H1 (cell line): ENCODE measurements around the gene PDE3A. TPM values are rescaled to one million over a fixed set of nuclear protein-coding genes. Genes with fewer than 3 reads are reported as not detected.

ENCODE experiments used
- CTCF ChIA-PET: fragments of 300-600 bp; sonication (Branson Sonifier 250); formaldehyde crosslinking; loops from one replicate; lab custom pipeline; 2021; ENCODE audit not compliant: partially characterized antibody; lab: Charles Lee
- POLR2A ChIA-PET: fragments of 300-600 bp; sonication (Branson Sonifier 250); formaldehyde crosslinking; loops from one replicate; lab custom pipeline; 2021; ENCODE audit warnings: inconsistent platforms; ENCODE audit not compliant: partially characterized antibody; lab: Charles Lee
- DNase-seq, 2 experiments: peaks; one replicate each; pipeline versions ENCODE4 v3.0.0 to v3.0.0-alpha.2; 2010 to 2022; ENCODE audit warnings: low spot score in 2 of 2, low read depth in 1 of 2, mixed read lengths in 1 of 2
- FAIRE-seq: peaks from 2 replicates; lab custom pipeline; 2011; peaks lifted over from hg19 to GRCh38; lab: Jason Lieb, UNC
- H2AFZ ChIP-seq: 2 replicates; pipeline ENCODE4 v1.8.1; 2012; ENCODE audit warnings: low read length, inconsistent platforms
- H2AK5ac ChIP-seq: 2 replicates; pipeline ENCODE4 v1.6.1; 2013; ENCODE audit warnings: low read depth, low read length
- H2BK120ac ChIP-seq: replicated peaks from 2 replicates; pipeline ENCODE3; 2013; ENCODE audit warnings: low read depth, low read length, inconsistent platforms
- H2BK12ac ChIP-seq: 2 replicates; pipeline ENCODE4 v1.6.1; 2013; ENCODE audit warnings: low read depth, low read length
- H2BK15ac ChIP-seq: 2 replicates; pipeline ENCODE4 v1.6.1; 2013; ENCODE audit warnings: low read length
- H2BK20ac ChIP-seq: 2 replicates; pipeline ENCODE4 v1.6.1; 2013; ENCODE audit warnings: low read length
- H2BK5ac ChIP-seq: 2 replicates; pipeline ENCODE4 v1.6.1; 2013; ENCODE audit warnings: low read depth, low read length
- H3K14ac ChIP-seq: 2 replicates; pipeline ENCODE4 v1.6.1; 2013; ENCODE audit warnings: inconsistent platforms; ENCODE audit not compliant: insufficient read length
- H3K18ac ChIP-seq: 2 replicates; pipeline ENCODE4 v1.6.1; 2013; ENCODE audit warnings: low read length; ENCODE audit errors: extremely low read depth
- H3K23ac ChIP-seq: 2 replicates; pipeline ENCODE4 v1.6.1; 2013; ENCODE audit warnings: inconsistent platforms; ENCODE audit not compliant: insufficient read length
- H3K23me2 ChIP-seq: 2 replicates; pipeline ENCODE4 v1.6.1; 2013; ENCODE audit warnings: low read depth, low read length
- H3K27ac ChIP-seq: 2 replicates; pipeline ENCODE4 v1.6.1; 2011; ENCODE audit warnings: low read depth, low read length, inconsistent platforms
- H3K27me3 ChIP-seq, 4 experiments: replicated peaks in 1 of 4; 1 replicate in 1 of 4; 2 replicates in 3 of 4; pipeline versions ENCODE4 v1.6.1 to v1.8.1; 2011 to 2013; ENCODE audit warnings: low read length in 3 of 4, mild to moderate bottlenecking in 3 of 4, inconsistent platforms in 2 of 4, mixed read lengths in 2 of 4, moderate library complexity in 1 of 4; ENCODE audit not compliant: control insufficient read depth in 3 of 4, insufficient read depth in 3 of 4; ENCODE audit errors: extremely low read depth in 1 of 4
- H3K36me3 ChIP-seq, 4 experiments: 2 replicates each; pipeline versions ENCODE4 v1.6.1 to v1.8.1; 2011 to 2013; ENCODE audit warnings: mild to moderate bottlenecking in 4 of 4, low read length in 3 of 4, moderate library complexity in 2 of 4, control low read depth in 1 of 4, inconsistent platforms in 1 of 4; ENCODE audit not compliant: insufficient read depth in 4 of 4, control insufficient read depth in 2 of 4
- H3K4ac ChIP-seq: replicated peaks from 2 replicates; pipeline ENCODE3; 2013; ENCODE audit warnings: low read length, low read depth, mixed read lengths, inconsistent platforms; ENCODE audit not compliant: insufficient read length
- H3K4me1 ChIP-seq, 4 experiments: replicated peaks in 1 of 4; 1 replicate in 1 of 4; 2 replicates in 3 of 4; pipeline versions ENCODE4 v1.6.1 to v1.8.1; 2011 to 2013; ENCODE audit warnings: low read length in 3 of 4, inconsistent platforms in 2 of 4, mixed read lengths in 1 of 4; ENCODE audit not compliant: insufficient read depth in 4 of 4, control insufficient read depth in 3 of 4
- H3K4me2 ChIP-seq, 2 experiments: 2 replicates each; pipeline versions ENCODE4 v1.6.1 to v1.8.1; 2011 to 2013; ENCODE audit warnings: low read depth in 2 of 2, low read length in 2 of 2, control low read depth in 1 of 2, inconsistent platforms in 1 of 2, mild to moderate bottlenecking in 1 of 2; ENCODE audit not compliant: insufficient read depth in 1 of 2
- H3K4me3 ChIP-seq, 4 experiments: fragments of 200-600, 300-600 bp in 1 of 4; sonication (generic), shearing (Covaris generic), sonication (Bioruptor Twin) in 1 of 4; 2 replicates each; pipeline versions ENCODE4 v1.5.1 to v1.8.1; 2011 to 2016; ENCODE audit warnings: low read length in 4 of 4, low read depth in 3 of 4, control low read depth in 2 of 4, inconsistent platforms in 2 of 4, mild to moderate bottlenecking in 2 of 4, mixed read lengths in 1 of 4, moderate library complexity in 1 of 4; ENCODE audit not compliant: insufficient read depth in 2 of 4; ENCODE audit errors: extremely low read depth in 1 of 4
- H3K56ac ChIP-seq: replicated peaks from 2 replicates; pipeline ENCODE3; 2013; ENCODE audit warnings: low read depth, mild to moderate bottlenecking, mixed read lengths, low read length, inconsistent platforms; ENCODE audit not compliant: insufficient read length
- H3K79me1 ChIP-seq: 2 replicates; pipeline ENCODE4 v1.6.1; 2013; ENCODE audit warnings: low read depth, low read length, control low read depth
- H3K79me2 ChIP-seq, 2 experiments: 2 replicates each; pipeline versions ENCODE4 v1.6.1 to v1.8.1; 2012 to 2013; ENCODE audit warnings: low read length in 2 of 2, mild to moderate bottlenecking in 2 of 2, inconsistent platforms in 1 of 2; ENCODE audit not compliant: insufficient read depth in 2 of 2, control insufficient read depth in 1 of 2
- H3K9ac ChIP-seq, 4 experiments: replicated peaks in 1 of 4; 1 replicate in 1 of 4; 2 replicates in 3 of 4; pipeline versions ENCODE4 v1.6.1 to v1.8.1; 2011 to 2013; ENCODE audit warnings: low read depth in 3 of 4, low read length in 3 of 4, control low read depth in 2 of 4, mild to moderate bottlenecking in 2 of 4, moderate library complexity in 2 of 4, inconsistent platforms in 1 of 4; ENCODE audit errors: extremely low read depth in 1 of 4
- H3K9me3 ChIP-seq, 2 experiments: 2 replicates each; pipeline versions ENCODE4 v1.6.1 to v1.8.1; 2012 to 2013; ENCODE audit warnings: mild to moderate bottlenecking in 2 of 2, moderate library complexity in 2 of 2, control low read depth in 1 of 2, inconsistent platforms in 1 of 2, low read depth in 1 of 2, low read length in 1 of 2, mixed read lengths in 1 of 2; ENCODE audit not compliant: insufficient read depth in 2 of 2
- H4K20me1 ChIP-seq, 2 experiments: replicated peaks in 1 of 2; 2 replicates each; pipeline versions ENCODE3 to v1.8.1; 2011 to 2013; ENCODE audit warnings: inconsistent platforms in 2 of 2, low read length in 2 of 2, mild to moderate bottlenecking in 1 of 2; ENCODE audit not compliant: insufficient read depth in 2 of 2, control insufficient read depth in 1 of 2
- H4K5ac ChIP-seq: 2 replicates; pipeline ENCODE4 v1.6.1; 2013; ENCODE audit warnings: low read length, low read depth, mixed read lengths, inconsistent platforms; ENCODE audit not compliant: insufficient read length
- H4K8ac ChIP-seq: 2 replicates; pipeline ENCODE4 v1.8.0; 2013; ENCODE audit warnings: mild to moderate bottlenecking, moderate library complexity, low read length, inconsistent platforms; ENCODE audit not compliant: insufficient read depth; ENCODE audit errors: extremely low read depth
- H4K91ac ChIP-seq: replicated peaks from 2 replicates; pipeline ENCODE3; 2013; ENCODE audit warnings: low read length, mixed read lengths, inconsistent platforms; ENCODE audit not compliant: insufficient read length
- BRCA1 ChIP-seq: IDR thresholded peaks from 2 replicates; pipeline ENCODE4 v1.6.1; 2012; ENCODE audit warnings: low read depth, low read length, improper control_type of control experiment
- CEBPB ChIP-seq: IDR thresholded peaks from 2 replicates; pipeline ENCODE4 v1.6.1; 2012; ENCODE audit warnings: low read depth, low read length
- CTBP2 ChIP-seq: IDR thresholded peaks from 2 replicates; pipeline ENCODE4 v1.7.0; 2011; ENCODE audit warnings: borderline replicate concordance, mild to moderate bottlenecking, moderate library complexity, mixed read lengths, low read length; ENCODE audit not compliant: insufficient read depth, insufficient read length
- GTF2F1 ChIP-seq: IDR thresholded peaks from 2 replicates; pipeline ENCODE4 v1.6.1; 2012; ENCODE audit warnings: low read depth, low read length, improper control_type of control experiment, borderline replicate concordance
- KDM4A ChIP-seq: IDR thresholded peaks from one replicate; pipeline ENCODE4 v1.7.1; 2012; ENCODE audit warnings: low read depth, mild to moderate bottlenecking, moderate library complexity, low read length, inconsistent platforms; ENCODE audit not compliant: severe bottlenecking
- POLR2A ChIP-seq, 2 experiments: IDR thresholded peaks; 1 replicate in 1 of 2; 2 replicates in 1 of 2; pipeline ENCODE4 v1.6.1; 2011; ENCODE audit warnings: low read depth in 2 of 2, low read length in 2 of 2, mild to moderate bottlenecking in 2 of 2; ENCODE audit errors: control extremely low read depth in 1 of 2
- POLR2AphosphoS5 ChIP-seq: IDR thresholded peaks from 2 replicates; pipeline ENCODE4 v1.6.1; 2011; ENCODE audit warnings: low read depth, low read length
- SAP30 ChIP-seq: fragments of 300-600 bp; sonication (generic); IDR thresholded peaks from 2 replicates; pipeline ENCODE4 v1.7.1; 2012; ENCODE audit warnings: low read length, moderate library complexity, mild to moderate bottlenecking, inconsistent platforms; ENCODE audit not compliant: insufficient read depth, insufficient replicate concordance
- SIRT6 ChIP-seq: IDR thresholded peaks from one replicate; pipeline ENCODE4 v1.7.1; 2012; ENCODE audit warnings: low read length, inconsistent platforms
- SIX5 ChIP-seq: IDR thresholded peaks from 2 replicates; pipeline ENCODE4 v1.6.1; 2011; ENCODE audit warnings: mild to moderate bottlenecking, low read depth, low read length
- SP1 ChIP-seq: IDR thresholded peaks from 2 replicates; pipeline ENCODE4 v1.6.1; 2011; ENCODE audit warnings: low read depth, low read length
- WGBS, 2 experiments: shearing (Covaris generic) in 1 of 2; methylation state at CpG; one replicate each; pipeline versions ENCODE4 v1.1.6 to v1.1.7; 2013 to 2015; ENCODE audit warnings: low lambda C conversion rate in 2 of 2, mixed read lengths in 2 of 2, inconsistent platforms in 1 of 2, low coverage in 1 of 2, missing lambda C conversion rate in 1 of 2; ENCODE audit not compliant: insufficient replicate concordance in 2 of 2, insufficient coverage in 1 of 2, insufficient read length in 1 of 2; ENCODE audit errors: extremely low coverage in 1 of 2, missing lambda C conversion rate in 1 of 2; 5-methylcytosine and 5-hydroxymethylcytosine counted together
- polyA plus RNA-seq, 7 experiments: library from polyadenylated mRNA; depleted of rRNA in 3 of 7; stranded (reverse) in 5 of 7; unstranded in 2 of 7; fragments of >200 nt in 5 of 7; fragments of 200-250 nt in 2 of 7; gene quantifications; 1 replicate in 5 of 7; 2 replicates in 1 of 7; 4 replicates in 1 of 7; pipeline versions ENCODE4 v1.2.1 to v1.2.3, GENCODE V29; 2011 to 2013; ENCODE audit warnings: missing spikeins in 2 of 7, mixed read lengths in 2 of 7
- total RNA-seq: library from RNA; stranded (reverse); fragmentation: NEBNext Ultra II Directional; extraction: Animal tissue kit (Norgen Biotek cat#: 25700); gene quantifications from 2 replicates; pipeline ENCODE4 v1.2.1, GENCODE V29; 2021
- TF ChIP-seq, protein P1 (sequence below): IDR thresholded peaks from 2 replicates; pipeline ENCODE4 v1.6.1; 2012; ENCODE audit warnings: low read length, inconsistent platforms
- TF ChIP-seq, protein P2 (sequence below): IDR thresholded peaks from 2 replicates; pipeline ENCODE4 v1.6.1; 2012; ENCODE audit warnings: inconsistent platforms

PDE3A gene
- total and polyA plus RNA-seq, 2 of the 8 experiments (the other 6 are each of a cell fraction or from before 2014, with no cell fraction given): 1.4 to 3.4 TPM

DNA sequence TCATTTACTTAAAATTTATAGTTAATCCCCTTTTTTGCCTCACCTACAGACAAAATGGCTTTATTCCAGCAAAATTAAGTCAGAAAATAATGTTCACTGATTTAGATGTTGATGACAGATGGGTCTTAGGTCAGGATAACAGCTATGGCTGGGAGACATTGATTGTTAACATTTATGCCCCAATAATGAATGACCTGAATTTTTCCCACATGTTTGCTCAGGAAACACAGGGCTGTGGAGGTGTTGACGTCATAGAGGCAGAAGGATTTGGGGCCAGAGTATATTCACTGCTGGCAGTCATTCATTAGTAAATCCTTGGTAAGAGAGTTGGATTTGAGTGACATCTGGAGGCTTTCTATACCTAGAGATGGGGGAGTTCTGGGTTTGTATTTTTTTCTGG is 121.3 kb downstream of the PDE3A start:
- Histone ChIP-seq H4K8ac (no peak overlapping the region), H3K4me2 (no peak overlapping the region), H3K14ac (no peak overlapping the region), H3K9me3 (no peaks in the 10 kb centered on the region), H3K18ac (no peak overlapping the region), H3K79me1 (no peaks in the 10 kb centered on the region), H3K79me2 (no peaks in the 10 kb centered on the region), H3K4ac (no peak overlapping the region), H2BK12ac (no peak overlapping the region), H3K23ac (no peak overlapping the region), H2BK15ac (no peak overlapping the region), H3K36me3 (no peaks in the 10 kb centered on the region), H2BK5ac (no peak overlapping the region), H3K4me1 (peaks cover 0 to 2% (median under 1%) of the 10 kb centered on the region in 4 experiments; a peak in 2 of 7 replicates), H4K5ac (no peak overlapping the region), H3K9ac (no peak overlapping the region), H2BK20ac (no peak overlapping the region), H4K20me1 (no peaks in the 10 kb centered on the region), H3K27me3 (no peaks in the 10 kb centered on the region), H2BK120ac (no peak overlapping the region), H2AK5ac (no peak overlapping the region), H3K56ac (no peak overlapping the region), H3K23me2 (no peaks in the 10 kb centered on the region), H4K91ac (no peak overlapping the region), H2AFZ (no peak overlapping the region), H3K4me3 (no peak overlapping the region), H3K27ac (no peak overlapping the region)
- CTCF ChIA-PET: no interaction called here
- POLR2A ChIA-PET: no interaction called here
- WGBS, 2 experiments: 88% methylated on average over 1 of the region's 1 CpG; no CpG with 5 or more reads in 1 of the 2 experiments
- no peak for DNase-seq
- FAIRE-seq: no peak
- no peak for TF ChIP-seq POLR2A (IDR thresholded peaks at IDR 0.05; ENCODE audit: control extremely low read depth in 1 of 2, low read depth in 2 of 2, low read length in 2 of 2)
- no peak for TF ChIP-seq BRCA1
- no peak for TF ChIP-seq SAP30
- TF ChIP-seq, protein P1, sequence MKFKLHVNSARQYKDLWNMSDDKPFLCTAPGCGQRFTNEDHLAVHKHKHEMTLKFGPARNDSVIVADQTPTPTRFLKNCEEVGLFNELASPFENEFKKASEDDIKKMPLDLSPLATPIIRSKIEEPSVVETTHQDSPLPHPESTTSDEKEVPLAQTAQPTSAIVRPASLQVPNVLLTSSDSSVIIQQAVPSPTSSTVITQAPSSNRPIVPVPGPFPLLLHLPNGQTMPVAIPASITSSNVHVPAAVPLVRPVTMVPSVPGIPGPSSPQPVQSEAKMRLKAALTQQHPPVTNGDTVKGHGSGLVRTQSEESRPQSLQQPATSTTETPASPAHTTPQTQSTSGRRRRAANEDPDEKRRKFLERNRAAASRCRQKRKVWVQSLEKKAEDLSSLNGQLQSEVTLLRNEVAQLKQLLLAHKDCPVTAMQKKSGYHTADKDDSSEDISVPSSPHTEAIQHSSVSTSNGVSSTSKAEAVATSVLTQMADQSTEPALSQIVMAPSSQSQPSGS: no peak
- TF ChIP-seq CTBP2: no peak
- TF ChIP-seq CEBPB: no peak
- no peak for TF ChIP-seq SP1
- no peak for TF ChIP-seq GTF2F1
- TF ChIP-seq, protein P2, sequence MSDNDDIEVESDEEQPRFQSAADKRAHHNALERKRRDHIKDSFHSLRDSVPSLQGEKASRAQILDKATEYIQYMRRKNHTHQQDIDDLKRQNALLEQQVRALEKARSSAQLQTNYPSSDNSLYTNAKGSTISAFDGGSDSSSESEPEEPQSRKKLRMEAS: no peak
- TF ChIP-seq SIRT6: no peak
- no peak for TF ChIP-seq KDM4A
- no peak for TF ChIP-seq POLR2AphosphoS5
- no peak for TF ChIP-seq SIX5
